Stomach (tissue), 4 donors: ENCODE data around the gene CHST14.

Source experiments
- CTCF ChIP-seq, 7 experiments: fragments of 450-650 bp in 4 of 7; fragments of 200-600 bp in 3 of 7; sonication (generic) in 3 of 7; IDR thresholded peaks; one replicate each; pipeline ENCODE4 v1.5.1; 2016 to 2019; ENCODE audit warnings: antibody characterized with exemption in 7 of 7, control low read depth in 2 of 7, mild to moderate bottlenecking in 1 of 7
- EP300 ChIP-seq: sonication (generic); formaldehyde crosslinking; IDR thresholded peaks from one replicate; pipeline ENCODE4 v1.6.1; 2017; ENCODE audit warnings: antibody characterized with exemption
- POLR2A ChIP-seq, 4 donors: fragments of 450-650 bp; IDR thresholded peaks; one replicate each; pipeline ENCODE4 v1.6.1; 2016; ENCODE audit warnings: antibody characterized with exemption in 4 of 4, control low read depth in 2 of 4, mild to moderate bottlenecking in 1 of 4, moderate library complexity in 1 of 4

GRCh38 chr15:40427188-40427587, 43.6 kb upstream of the CHST14 start:
- no peak for TF ChIP-seq CTCF (IDR thresholded peaks at IDR 0.05)
- TF ChIP-seq EP300 = no peak
- no peak for TF ChIP-seq POLR2A (IDR thresholded peaks at IDR 0.05)
